HepG2 (cell line): Measurements from ENCODE around the gene SRRM4. TPM values are rescaled to one million over a fixed set of nuclear protein-coding genes. Genes with fewer than 3 reads are reported as not detected.

Source experiments
- ATAC-seq: fragments of 200-7000 bp; cut with Tn5 transposase; 3 replicates; pipeline ENCODE4 v1.9.1; 2020; ENCODE audit warnings: mild to moderate bottlenecking, moderate library complexity
- BruUV-seq: library from RNA; stranded (reverse); fragments of 400-500 nt; replicated peaks from 2 replicates; lab custom pipeline; 2021; lab: Mats Ljungman, UMichigan
- CTCF ChIA-PET: fragments of 300-600 bp; formaldehyde crosslinking; extraction: SDS; loops from one replicate; lab custom pipeline; 2021; ENCODE audit warnings: low total read pairs, inconsistent platforms, low intra/inter-chr PET ratio; lab: Yijun Ruan, JAX
- POLR2A ChIA-PET: fragments of 350-600 bp; sonication (Branson Sonifier 250); formaldehyde crosslinking; loops from one replicate; lab custom pipeline; 2020; ENCODE audit warnings: antibody characterized with exemption, inconsistent platforms; lab: Yijun Ruan, JAX
- DNase-seq: peaks from one replicate; pipeline ENCODE4 v3.0.0-alpha.2; 2015; ENCODE audit warnings: low spot score
- FAIRE-seq: peaks from 3 replicates; lab custom pipeline; 2011; peaks lifted over from hg19 to GRCh38; lab: Jason Lieb, UNC
- H2AFZ ChIP-seq: one replicate; pipeline ENCODE4 v1.6.1; 2011; ENCODE audit warnings: low read length, inconsistent platforms
- H3K27ac ChIP-seq: fragments of 300-600 bp; 3 replicates; pipeline ENCODE4 v1.8.0; 2011; ENCODE audit warnings: mixed run types, mild to moderate bottlenecking, mixed read lengths, low read length, inconsistent platforms; ENCODE audit not compliant: insufficient read depth; ENCODE audit errors: extremely low read length
- H3K27me3 ChIP-seq, 2 experiments: fragments of 200-600 bp in 1 of 2; 2 replicates in 1 of 2; 3 replicates in 1 of 2; pipeline versions ENCODE4 v1.6.0 to v1.8.0; 2011; ENCODE audit warnings: low read length in 2 of 2, mild to moderate bottlenecking in 2 of 2, moderate library complexity in 2 of 2, inconsistent platforms in 1 of 2; ENCODE audit not compliant: insufficient read depth in 2 of 2, control insufficient read depth in 1 of 2
- H3K36me3 ChIP-seq, 2 experiments: fragments of 200-600 bp in 1 of 2; replicated peaks in 1 of 2; 2 replicates in 1 of 2; 3 replicates in 1 of 2; pipeline versions ENCODE4 v1.5.1 to v1.8.0; 2011; ENCODE audit warnings: low read length in 2 of 2, inconsistent platforms in 1 of 2; ENCODE audit not compliant: insufficient read depth in 2 of 2, control insufficient read depth in 1 of 2
- H3K4me1 ChIP-seq: 2 replicates; pipeline ENCODE4 v1.5.1; 2012; ENCODE audit warnings: low read length, inconsistent platforms; ENCODE audit not compliant: insufficient read depth
- H3K4me2 ChIP-seq: 2 replicates; pipeline ENCODE4 v1.6.0; 2011; ENCODE audit warnings: low read depth, low read length, inconsistent platforms
- H3K4me3 ChIP-seq, 3 experiments: fragments of 200-600 bp in 1 of 3; sonication (generic), shearing (Covaris generic) in 1 of 3; replicated peaks in 1 of 3; 2 replicates each; pipeline ENCODE4 v1.5.1; 2011 to 2016; ENCODE audit warnings: low read length in 3 of 3, inconsistent platforms in 2 of 3, low read depth in 2 of 3, mild to moderate bottlenecking in 2 of 3, control low read depth in 1 of 3, mixed read lengths in 1 of 3; ENCODE audit not compliant: insufficient read depth in 1 of 3
- H3K79me2 ChIP-seq: one replicate; pipeline ENCODE4 v1.6.1; 2011; ENCODE audit warnings: low read length, inconsistent platforms; ENCODE audit not compliant: insufficient read depth
- H3K9ac ChIP-seq: 2 replicates; pipeline ENCODE4 v1.6.0; 2011; ENCODE audit warnings: mild to moderate bottlenecking, low read depth, low read length, inconsistent platforms; ENCODE audit not compliant: insufficient read depth
- H3K9me3 ChIP-seq: 2 replicates; pipeline ENCODE4 v1.5.1; 2012; ENCODE audit warnings: mild to moderate bottlenecking, low read length
- H4K20me1 ChIP-seq: 2 replicates; pipeline ENCODE4 v1.6.0; 2011; ENCODE audit warnings: inconsistent platforms, mild to moderate bottlenecking, low read length, moderate library complexity; ENCODE audit not compliant: insufficient read depth
- ARHGAP35 ChIP-seq: sonication (generic); formaldehyde crosslinking; IDR thresholded peaks from 2 replicates; pipeline ENCODE4 v1.9.0; 2022; ENCODE audit warnings: mild to moderate bottlenecking, inconsistent platforms, moderate library complexity, missing genetic modification reagents, borderline replicate concordance
- HMGXB3 ChIP-seq: sonication (generic); formaldehyde crosslinking; IDR thresholded peaks from 2 replicates; pipeline ENCODE4 v1.4.0; 2020; ENCODE audit warnings: missing genetic modification reagents, borderline replicate concordance
- POLR2AphosphoS2 ChIP-seq: IDR thresholded peaks from 2 replicates; pipeline ENCODE4 v1.6.1; 2011; ENCODE audit warnings: low read depth, low read length, improper control_type of control experiment
- PPARG ChIP-seq: conservative IDR thresholded peaks from 2 replicates; pipeline ENCODE4 v1.6.1; 2016; ENCODE audit warnings: missing biosample characterization, missing genetic modification reagents
- REXO4 ChIP-seq: sonication (generic); formaldehyde crosslinking; IDR thresholded peaks from 2 replicates; pipeline ENCODE4 v1.8.0; 2022; ENCODE audit warnings: missing genetic modification reagents, mild to moderate bottlenecking, borderline replicate concordance
- TBX2 ChIP-seq: sonication (generic); formaldehyde crosslinking; IDR thresholded peaks from 2 replicates; pipeline ENCODE4 v1.5.0; 2020; ENCODE audit warnings: missing genetic modification reagents, mild to moderate bottlenecking, borderline replicate concordance
- ZNF704 ChIP-seq: sonication (generic); formaldehyde crosslinking; IDR thresholded peaks from 2 replicates; pipeline ENCODE4 v1.8.1; 2023; ENCODE audit warnings: mild to moderate bottlenecking, inconsistent platforms, moderate library complexity, missing genetic modification reagents, borderline replicate concordance
- WGBS: methylation state at CpG from one replicate; pipeline ENCODE4 v1.1.6; 2017; ENCODE audit warnings: low lambda C conversion rate; 5-methylcytosine and 5-hydroxymethylcytosine counted together
- in situ Hi-C: cut with HindIII; loops from 2 replicates; pipeline ENCODE4 v1.10.0; 2017; ENCODE audit warnings: low pct_unique_long_range_greater_than_20kb; ENCODE audit not compliant: extremely low pct_ligation_motif_present
- intact Hi-C: fragments of 100-400 bp; cut with micrococcal nuclease; formaldehyde crosslinking; loops from one replicate; pipeline ENCODE4 v1.10.0; 2022; ENCODE audit not compliant: unreplicated experiment
- polyA plus RNA-seq, 8 experiments: library from polyadenylated mRNA; depleted of rRNA in 3 of 8; stranded (reverse) in 7 of 8; unstranded in 1 of 8; fragments of >200 nt; fragmentation: Illumina TruSeq in 4 of 8; extraction: Trizol in 4 of 8; gene quantifications; 2 replicates each; pipeline versions ENCODE4 v1.2.1 to v1.2.3, GENCODE V29; 2011 to 2016; ENCODE audit warnings: low read depth in 4 of 8, missing spikeins in 1 of 8, mixed read lengths in 1 of 8; ENCODE audit not compliant: insufficient read depth in 1 of 8
- total RNA-seq, 5 experiments: library from RNA; depleted of rRNA; stranded (reverse); fragments of >200 nt; fragmentation: Illumina TruSeq; extraction: Trizol; gene quantifications; 2 replicates each; pipeline ENCODE4 v1.2.3, GENCODE V29; 2016; ENCODE audit warnings: low read depth in 1 of 5

The SRRM4 gene
- total and polyA plus RNA-seq, 2 of the 13 experiments (the other 11 are each of a cell fraction or from before 2014, with no cell fraction given): not detected

GRCh38 chr12:119047641-119048040 lies 66.3 kb downstream of the SRRM4 start:
- intact Hi-C loops (no loop called here), in situ Hi-C loops (loop anchor here (25.0 kb wide), 1 partner anchor 635 kb away; no protein-coding TSS in a partner anchor)
- H3K4me1 ChIP-seq: no peaks in the 10 kb centered on the region
- WGBS: 0% methylated on average over 2 of the region's 2 CpGs
- BruUV-seq: no TSS peak
- ATAC-seq: no peak
- ChIA-PET POLR2A (no interaction called here), CTCF (no interaction called here)
- H3K79me2 ChIP-seq: no peaks in the 10 kb centered on the region
- no peak for DNase-seq
- no peak for TF ChIP-seq PPARG (CRISPR knock-in tag)
- TF ChIP-seq ZNF704: no peak
- no peak for TF ChIP-seq REXO4 (CRISPR knock-in tag)
- no peak for TF ChIP-seq ARHGAP35 (CRISPR knock-in tag)
- no peak for TF ChIP-seq POLR2AphosphoS2
- TF ChIP-seq HMGXB3 (CRISPR knock-in tag): no peak
- TF ChIP-seq TBX2 (CRISPR knock-in tag): no peak
- H3K27ac ChIP-seq: no peak overlapping the region
- no peaks in the 10 kb centered on the region for H3K27me3 ChIP-seq
- no peaks in the 10 kb centered on the region for H3K9me3 ChIP-seq
- H3K36me3 ChIP-seq: no peaks in the 10 kb centered on the region
- H3K9ac ChIP-seq: no peak overlapping the region
- FAIRE-seq: no peak
- no peak overlapping the region for H3K4me2 ChIP-seq
- no peaks in the 10 kb centered on the region for H4K20me1 ChIP-seq
- H2AFZ ChIP-seq: no peak overlapping the region
- no peak overlapping the region for H3K4me3 ChIP-seq
